Uterus (tissue), 2 donors: ENCODE data around the gene KCNIP1.

ENCODE experiments used
- POLR2A ChIP-seq, 2 donors: fragments of 450-650 bp; IDR thresholded peaks; one replicate each; pipeline ENCODE4 v1.6.1; 2016; ENCODE audit warnings: antibody characterized with exemption in 2 of 2, mild to moderate bottlenecking in 1 of 2, moderate library complexity in 1 of 2
- TF ChIP-seq, protein P1 (sequence below), 4 experiments: fragments of 200-600 bp in 2 of 4; fragments of 450-650 bp in 2 of 4; sonication (generic) in 2 of 4; IDR thresholded peaks; one replicate each; pipeline ENCODE4 v1.5.1; 2016 to 2019; ENCODE audit warnings: antibody characterized with exemption in 4 of 4, mild to moderate bottlenecking in 2 of 4, moderate library complexity in 1 of 4

DNA sequence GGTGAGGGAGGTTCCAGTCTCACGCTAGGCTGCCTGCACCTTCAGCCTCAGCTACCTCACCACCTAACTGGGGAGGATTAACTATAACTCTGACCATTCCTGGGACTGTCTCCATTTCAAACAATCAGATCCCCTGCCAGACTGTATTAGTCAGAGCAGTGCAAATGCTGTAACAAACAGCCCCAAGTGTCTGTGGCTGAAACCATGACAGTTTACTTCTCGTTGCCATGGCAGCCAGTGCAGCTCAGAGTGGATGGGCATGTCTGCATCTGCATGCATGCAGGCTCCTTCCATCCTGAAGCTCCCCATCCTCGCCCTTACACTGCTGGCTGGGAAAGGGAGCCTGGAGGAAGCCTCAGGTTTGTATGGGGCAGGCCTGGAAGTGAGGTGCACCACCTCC is 86.7 kb downstream of the KCNIP1 start:
- TF ChIP-seq, protein P1, sequence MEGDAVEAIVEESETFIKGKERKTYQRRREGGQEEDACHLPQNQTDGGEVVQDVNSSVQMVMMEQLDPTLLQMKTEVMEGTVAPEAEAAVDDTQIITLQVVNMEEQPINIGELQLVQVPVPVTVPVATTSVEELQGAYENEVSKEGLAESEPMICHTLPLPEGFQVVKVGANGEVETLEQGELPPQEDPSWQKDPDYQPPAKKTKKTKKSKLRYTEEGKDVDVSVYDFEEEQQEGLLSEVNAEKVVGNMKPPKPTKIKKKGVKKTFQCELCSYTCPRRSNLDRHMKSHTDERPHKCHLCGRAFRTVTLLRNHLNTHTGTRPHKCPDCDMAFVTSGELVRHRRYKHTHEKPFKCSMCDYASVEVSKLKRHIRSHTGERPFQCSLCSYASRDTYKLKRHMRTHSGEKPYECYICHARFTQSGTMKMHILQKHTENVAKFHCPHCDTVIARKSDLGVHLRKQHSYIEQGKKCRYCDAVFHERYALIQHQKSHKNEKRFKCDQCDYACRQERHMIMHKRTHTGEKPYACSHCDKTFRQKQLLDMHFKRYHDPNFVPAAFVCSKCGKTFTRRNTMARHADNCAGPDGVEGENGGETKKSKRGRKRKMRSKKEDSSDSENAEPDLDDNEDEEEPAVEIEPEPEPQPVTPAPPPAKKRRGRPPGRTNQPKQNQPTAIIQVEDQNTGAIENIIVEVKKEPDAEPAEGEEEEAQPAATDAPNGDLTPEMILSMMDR (IDR thresholded peaks at IDR 0.05): no peak
- no peak for TF ChIP-seq POLR2A (IDR thresholded peaks at IDR 0.05)
